Activated CD8-positive, alpha-beta memory T cell treated with anti-CD3 and anti-CD28 coated beads for 24 hours (primary cell): ENCODE measurements around the gene PARK7.

Source experiments
- DNase-seq: peaks from one replicate; pipeline ENCODE4 v3.0.0-alpha.2; 2020

PARK7 gene

DNA sequence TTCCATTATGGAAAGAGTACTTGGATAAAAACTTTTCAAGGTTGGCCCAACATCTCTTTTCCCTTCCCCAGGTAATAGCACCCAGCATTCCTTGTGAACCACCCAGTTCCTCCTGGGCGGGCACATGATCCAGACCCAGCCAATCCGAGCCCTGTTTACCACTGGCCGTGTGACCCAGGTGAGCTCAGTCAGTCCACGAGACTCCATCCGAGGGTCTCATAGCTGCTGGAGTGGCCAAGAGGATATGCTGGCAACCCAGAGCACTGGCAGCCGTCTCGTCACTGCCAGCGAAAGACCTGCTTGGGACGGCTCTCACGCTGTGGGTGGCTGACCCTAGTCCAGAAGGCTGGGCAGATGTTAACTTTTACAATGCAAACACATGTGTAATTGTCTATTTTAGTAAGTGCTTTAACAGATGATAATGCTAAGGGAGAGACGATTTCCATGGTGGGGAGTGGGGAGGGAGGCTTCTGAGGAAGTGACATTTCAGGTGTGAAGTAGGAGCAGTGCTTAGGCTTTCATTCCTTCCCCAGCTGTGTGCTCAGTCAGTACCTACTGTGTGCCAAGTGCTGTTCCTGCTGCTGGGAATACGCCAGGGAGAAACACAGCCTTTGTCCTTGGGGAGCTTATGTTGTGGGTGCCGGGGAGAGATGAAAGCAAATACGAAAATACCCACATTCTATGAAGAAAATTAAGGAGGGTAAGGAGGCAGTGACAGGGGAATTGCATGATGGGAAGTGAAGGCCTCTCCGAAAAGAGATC, 24.5 kb downstream of the PARK7 start:
- DNase-seq = no peak

DNA sequence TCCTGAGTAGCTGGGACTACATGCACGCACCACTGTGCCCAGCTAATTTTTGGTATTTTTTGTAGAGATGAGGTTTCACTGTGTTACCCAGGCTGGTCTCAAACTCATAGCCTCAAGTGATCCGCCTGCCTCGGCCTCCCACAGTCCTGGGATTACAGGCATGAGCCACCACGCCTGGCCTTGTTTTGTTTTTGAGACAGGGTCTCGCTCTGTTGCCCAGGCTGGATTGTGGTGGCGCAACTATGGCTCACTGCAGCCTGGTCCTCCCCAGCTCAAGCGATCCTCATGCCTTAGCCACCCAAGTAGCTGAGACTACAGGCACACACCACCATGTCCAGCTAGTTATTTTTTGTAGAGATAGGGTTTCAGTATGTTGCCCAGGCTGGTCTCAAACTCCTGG, 26.0 kb downstream of the PARK7 start:
- no peak for DNase-seq

GRCh38 chr1:7988576-7988975, 27.1 kb downstream of the PARK7 start:
- DNase-seq = no peak

DNA sequence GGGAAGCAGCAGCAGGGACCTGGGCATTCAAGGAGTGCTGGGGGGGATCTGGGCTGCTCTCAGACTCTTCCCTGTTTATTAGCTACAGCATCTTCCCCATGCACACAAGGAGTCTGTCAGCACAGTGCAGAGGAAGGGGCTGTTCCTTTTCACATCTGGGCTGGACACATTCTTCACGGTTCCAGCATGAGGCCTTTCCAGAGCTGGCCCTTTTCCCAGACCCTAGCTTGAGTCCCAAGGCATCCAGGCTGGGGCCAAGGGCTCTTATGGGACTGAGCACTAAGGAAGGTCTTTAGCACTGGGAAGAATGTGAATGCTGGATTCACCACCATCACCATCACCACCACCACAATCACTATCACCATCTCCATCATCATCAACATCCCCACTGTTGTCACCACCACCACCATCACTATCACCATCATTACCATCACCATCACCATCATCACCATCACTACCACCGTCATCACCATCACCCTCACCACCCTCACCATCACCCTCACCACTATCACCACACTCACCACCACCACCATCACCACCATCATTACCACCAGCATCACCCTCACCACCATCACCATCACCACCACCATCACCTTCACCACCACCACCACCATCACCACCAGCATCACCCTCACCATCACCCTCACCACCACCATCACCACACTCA, 28.4 kb downstream of the PARK7 start:
- DNase-seq = no peak

DNA sequence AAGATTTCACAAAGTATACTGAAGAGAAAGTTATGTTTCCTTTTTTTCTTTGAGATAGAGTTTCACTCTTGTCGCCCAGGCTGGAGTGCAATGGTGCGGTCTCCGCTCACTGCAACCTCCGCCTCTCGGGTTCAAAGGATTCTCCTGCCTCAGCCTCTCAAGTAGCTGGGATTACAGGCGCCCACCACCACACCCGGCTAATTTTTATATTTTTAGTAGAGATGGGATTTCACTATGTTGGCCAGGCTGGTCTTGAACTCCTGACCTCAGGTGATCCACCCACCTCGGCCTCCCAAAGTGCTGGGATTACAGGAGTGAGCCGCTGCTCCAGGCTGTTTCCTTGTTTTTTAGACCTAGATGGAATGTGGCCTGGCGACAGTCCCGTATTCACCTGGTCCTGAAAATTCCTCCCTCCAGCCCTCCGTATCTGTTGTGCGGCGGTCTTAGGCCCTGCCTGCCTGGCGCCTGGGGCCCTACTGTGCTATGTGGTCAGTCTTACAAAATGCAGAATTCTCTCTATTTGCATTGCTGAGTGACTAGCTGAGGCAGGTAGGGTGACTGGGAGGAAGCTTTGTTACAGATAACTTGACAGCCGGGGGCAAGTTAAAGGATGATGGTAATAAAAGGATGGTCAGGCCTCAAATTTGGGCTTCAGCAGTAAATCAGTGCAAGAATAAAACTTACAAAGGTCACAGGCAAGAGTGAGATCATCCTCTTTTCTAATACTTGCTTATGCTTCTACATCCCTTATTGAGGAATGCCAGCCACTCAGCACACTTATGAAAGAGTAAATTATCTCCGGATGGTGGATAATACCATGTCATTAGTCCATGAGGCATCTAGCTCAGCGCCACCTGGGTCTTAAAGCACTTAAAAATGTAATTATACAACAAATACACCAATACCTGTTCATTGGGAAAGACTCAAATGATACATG, 30.3 kb downstream of the PARK7 start:
- DNase-seq = no peak

- DNase-seq = no peak
Observed at GRCh38 chr1:7992885-7993284, 31.4 kb downstream of the PARK7 start.

GRCh38 chr1:7993593-7994479, 32.3 kb downstream of the PARK7 start:
- no peak for DNase-seq

GRCh38 chr1:7994827-7995226, 33.3 kb downstream of the PARK7 start:
- no peak for DNase-seq

DNA sequence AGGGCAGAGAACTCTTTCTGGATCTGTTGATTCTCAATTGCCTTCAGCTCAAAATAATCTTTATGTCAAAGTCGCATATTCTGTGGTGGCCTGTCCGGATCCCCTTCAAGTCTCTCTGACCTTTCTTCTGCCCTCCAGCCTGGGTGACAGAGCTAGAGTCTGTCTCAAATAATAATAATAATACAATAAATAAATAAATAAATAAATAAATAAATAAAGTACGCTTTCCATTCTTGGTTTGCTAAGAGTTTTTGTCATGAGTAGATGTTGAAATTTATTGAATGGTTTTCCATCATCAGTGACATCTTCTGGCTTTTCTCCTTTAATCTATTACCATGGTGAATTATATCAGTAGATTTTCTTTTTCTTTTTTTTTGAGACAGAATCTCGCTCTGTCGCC, 33.9 kb downstream of the PARK7 start:
- DNase-seq = no peak

GRCh38 chr1:8002329-8002910, 40.9 kb downstream of the PARK7 start:
- DNase-seq = no peak

DNA sequence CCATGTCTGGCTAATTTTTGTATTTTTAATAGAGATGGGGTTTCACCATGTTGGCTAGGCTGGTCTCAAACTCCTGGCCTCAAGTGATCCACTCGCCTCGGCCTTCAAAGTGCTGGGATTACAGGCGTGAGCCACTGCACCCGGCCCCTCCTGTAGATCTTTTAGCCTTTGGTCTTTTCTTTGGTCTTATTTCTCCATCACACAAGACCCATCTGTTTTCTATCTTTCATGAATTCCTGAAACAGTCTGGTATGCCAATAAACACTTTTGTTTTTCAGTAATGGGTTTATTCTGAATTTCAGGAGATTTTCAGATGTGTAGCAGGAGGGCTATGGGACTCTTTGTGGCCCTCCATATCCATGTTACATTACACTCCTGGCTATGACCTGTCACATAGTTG, 41.4 kb downstream of the PARK7 start:
- no peak for DNase-seq

DNA sequence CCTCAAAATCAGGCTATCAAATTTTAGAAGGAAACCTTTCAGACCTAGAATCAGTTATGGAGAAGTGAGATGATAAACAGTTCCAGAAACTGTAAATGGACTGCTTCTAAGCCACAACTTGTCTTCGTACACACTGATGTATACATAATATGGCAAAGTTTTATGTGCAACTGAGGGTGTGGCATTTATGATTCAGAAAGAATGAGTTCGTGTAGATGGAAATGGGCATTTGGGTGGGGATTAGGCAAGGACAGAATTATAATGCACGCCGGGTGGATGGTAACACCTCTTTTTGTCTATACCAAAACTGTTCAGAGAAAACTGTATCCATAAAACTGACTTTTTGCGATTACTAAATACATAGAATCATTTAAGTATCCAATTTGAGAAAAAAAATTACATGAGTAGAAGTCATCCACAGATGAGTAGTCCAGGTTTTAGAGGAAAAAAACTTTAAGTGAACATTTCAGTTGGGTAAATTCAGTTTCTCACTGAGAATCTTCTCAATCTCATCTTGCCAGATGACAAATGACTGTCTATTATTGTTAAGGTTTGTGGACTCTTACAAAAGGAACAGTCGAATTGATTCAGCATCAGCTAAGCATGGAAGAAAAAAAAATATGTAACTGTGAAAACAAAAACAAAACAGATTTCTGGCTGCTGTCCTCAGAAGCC, 42.1 kb downstream of the PARK7 start:
- DNase-seq = no peak

DNA sequence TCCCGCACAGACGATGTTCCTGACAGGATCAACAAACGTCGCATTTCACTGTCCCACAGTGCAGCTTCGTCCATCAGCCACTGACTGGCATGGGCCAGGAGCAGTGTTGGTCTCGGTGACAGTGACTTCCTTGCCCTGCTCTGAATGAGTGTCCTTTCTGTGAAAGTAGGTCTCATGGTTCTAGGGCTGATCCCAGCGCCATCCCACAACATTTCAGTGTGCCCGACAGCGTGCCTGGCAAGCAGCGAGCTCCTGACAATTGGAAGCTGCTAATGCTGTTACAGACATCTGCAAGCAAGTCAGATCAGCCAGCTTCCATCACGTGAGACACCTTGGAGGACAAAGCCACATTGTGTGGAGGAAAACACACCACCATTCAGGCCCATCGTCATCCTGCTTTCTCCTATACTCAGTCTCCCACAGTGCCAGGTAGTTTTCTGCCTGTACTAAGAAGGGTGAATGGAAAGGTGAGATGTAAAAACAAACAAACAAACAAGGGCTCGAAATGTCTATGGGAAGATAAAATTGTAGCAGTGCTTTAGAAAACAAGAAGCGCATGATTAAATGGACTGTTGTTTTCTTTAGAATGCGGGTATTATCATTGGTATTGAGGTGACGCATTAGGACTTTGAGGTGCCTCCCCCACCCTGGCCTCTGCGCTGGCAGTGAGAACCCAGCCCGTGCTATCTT, 42.7 kb downstream of the PARK7 start:
- DNase-seq = no peak

GRCh38 chr1:8004803-8005573, 43.5 kb downstream of the PARK7 start:
- no peak for DNase-seq

DNA sequence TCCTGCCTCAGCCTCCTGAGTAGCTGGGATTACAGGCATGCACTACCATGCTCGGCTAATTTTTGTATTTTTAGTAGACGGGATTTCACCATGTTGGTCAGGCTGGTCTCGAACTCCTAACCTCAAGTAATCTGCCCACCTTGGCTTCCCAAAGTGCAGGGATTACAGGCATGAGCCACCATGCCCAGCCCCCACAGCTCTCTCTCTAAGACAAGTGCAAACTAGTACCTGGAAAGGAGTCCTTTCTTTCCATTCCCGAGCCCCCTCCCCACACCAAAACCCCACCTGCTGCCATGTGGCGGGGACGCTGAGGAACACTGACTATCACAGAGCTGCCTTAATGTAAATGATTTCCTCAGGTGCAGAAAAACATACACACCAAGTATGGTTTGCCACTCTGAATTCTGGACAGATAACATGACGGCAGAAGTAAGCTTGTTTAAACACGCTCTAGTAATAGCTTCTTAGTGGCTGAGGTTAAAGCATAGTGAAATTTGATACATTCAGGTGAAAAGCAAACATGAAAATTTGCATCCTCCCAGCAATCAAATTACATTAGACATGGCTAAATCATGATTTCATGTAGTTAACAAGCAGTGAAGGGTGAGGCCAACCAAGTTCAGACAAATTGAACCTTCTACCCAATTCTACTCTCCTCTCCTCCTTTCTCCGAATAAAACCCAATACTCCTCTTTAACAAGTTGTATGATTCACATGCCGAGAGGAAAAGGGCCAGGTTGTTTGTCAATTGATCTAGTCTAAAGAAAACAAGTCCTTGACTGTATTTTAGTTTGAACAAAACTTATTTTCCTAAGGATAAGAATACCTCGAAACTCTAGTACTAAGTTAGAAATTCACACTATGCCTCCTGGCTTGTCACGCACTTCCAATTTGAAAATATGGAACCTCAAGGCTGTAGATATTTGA, 44.8 kb downstream of the PARK7 start:
- no peak for DNase-seq

DNA sequence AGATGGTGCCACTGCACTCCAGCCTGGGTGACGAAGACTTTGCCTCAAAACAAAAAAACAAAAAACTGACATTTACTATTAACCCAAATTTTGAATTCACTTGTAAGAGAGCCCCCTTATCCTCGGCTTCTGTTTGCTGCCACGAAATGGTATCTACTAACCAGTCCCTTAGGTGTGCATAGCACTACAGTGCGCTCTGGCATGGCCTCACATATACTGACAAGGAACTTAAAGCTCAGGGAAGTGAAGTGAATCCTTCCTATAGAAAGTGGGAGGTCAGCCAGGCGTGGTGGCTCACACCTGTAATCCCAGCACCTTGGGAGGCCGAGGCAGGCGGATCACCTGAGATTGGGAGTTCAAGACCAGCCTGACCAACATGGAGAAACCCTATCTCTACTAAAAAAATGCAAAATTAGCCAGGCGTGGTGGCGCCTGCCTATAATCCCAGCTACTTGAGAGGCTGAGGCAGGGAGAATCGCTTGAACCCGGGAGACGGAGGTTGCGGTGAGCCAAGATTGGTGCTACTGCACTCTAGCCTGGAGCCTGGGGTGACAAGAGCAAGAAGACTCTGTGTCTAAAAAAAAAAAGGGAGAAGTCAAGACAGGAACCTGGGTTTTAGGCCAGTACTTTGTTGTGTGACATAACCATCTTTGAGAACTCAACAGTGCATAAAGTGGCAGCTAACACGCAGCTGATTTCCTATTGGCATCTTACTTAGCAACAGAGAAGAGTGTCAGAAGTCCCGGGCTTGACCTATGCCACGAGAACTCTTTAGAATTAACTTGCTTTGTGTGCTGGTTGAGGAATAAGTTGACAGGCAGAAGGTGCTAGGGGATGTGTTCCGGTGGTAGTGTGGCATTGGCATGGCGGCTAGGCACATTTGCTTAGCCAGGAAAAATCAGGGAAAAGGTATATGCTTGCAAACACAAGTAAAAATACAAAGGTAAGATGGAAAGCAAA, 47.8 kb downstream of the PARK7 start:
- DNase-seq = no peak

DNA sequence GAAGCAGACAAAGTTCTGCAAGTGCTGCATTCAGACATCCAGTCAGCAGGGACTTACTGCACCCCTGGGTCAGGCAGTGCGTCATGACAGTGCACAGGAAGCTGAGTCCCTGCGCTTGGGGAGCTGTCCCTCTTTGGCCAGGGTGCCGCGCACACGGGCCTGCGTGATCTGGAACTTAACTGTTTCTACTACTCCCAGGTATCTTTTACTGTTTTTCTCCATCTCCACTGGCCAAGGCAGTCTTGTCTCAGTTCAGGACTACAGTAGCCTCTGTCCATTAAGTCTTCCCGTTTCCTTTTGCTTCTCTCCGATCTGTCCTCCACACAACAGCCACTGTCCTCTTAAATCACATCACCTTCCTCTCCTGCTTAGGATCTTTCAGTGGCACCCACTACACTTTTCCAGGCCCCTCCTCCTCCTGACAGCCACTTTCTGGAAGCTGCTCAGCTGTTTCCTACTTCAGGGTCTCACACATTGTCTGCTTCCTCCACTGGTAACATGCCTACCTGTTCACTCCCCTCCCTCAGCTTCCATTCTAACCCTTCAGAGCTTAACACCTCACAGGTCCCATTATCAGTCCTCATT, 48.7 kb downstream of the PARK7 start:
- DNase-seq = no peak
